GM18873 (cell line): Measurements from ENCODE around the gene RAB7A.
"Not testable (repeated sequence)": the region's sequence is repeated elsewhere in the genome, so short reads cannot be mapped to it uniquely, and the experiment has no call there.

Experiments
- ATAC-seq: cut with Tn5 transposase; IDR thresholded peaks from one replicate; pipeline ENCODE4 v1.9.1; 2021; ENCODE audit warnings: mild to moderate bottlenecking, moderate library complexity, moderate number of reproducible peaks; ENCODE audit not compliant: unreplicated experiment, low FRiP score

RAB7A gene

DNA sequence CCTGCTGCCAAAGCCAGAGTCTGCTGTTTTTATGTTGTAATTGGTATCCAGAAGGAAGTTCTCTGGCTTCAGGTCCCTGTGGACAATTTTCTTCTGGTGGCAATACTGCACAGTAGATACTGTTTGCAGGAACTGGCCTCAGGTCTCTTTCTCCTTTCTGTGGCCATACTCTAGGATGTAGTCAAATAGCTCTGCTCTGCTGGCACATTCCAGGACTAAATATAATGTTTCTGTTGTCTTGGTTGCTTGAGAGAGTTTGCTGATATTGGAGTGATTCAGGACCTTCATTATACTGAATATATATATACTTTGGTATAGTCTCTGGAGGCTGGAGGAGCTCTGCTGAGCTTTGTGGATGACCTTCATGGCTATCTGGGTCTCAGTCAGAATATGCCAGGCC is 23.1 kb downstream of the RAB7A start:
- no peak for ATAC-seq

DNA sequence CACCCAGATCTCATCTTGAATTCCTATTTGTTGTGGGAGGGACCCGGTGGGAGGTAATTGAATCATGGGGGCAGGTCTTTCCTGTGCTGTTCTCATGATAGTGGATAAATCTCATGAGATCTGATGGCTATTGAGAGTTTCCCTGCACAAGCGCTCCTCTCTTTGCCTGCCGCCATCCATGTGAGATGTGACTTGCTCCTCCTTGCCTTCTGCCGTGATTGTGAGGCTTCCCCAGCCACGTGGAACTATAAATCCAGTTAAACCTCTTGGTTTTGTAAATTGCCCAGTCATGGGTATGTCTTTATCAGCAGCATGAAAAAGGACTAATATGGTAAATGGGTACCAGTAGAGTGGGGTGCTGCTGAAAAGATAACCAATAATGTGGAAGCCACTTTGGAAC is 23.6 kb downstream of the RAB7A start:
- ATAC-seq = not testable (repeated sequence)

DNA sequence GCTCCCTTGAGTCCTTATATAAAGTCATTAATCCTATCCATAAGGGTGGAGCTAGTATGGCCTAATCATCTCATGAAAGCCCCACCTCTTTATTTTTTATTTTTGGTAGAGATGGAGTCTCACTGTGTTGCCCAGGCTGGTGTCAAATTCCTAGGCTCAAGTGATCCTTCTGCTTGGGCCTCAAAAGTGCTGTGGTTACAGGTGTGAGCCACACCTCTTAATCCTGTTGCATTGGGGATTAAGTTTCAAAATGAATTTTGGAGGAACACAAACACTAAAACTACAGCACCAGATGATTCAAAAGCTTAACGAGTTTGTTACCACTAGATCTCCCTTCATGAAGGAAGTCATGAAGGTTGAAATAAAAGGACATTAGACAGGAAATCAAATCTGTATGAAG is 27.7 kb downstream of the RAB7A start:
- no peak for ATAC-seq

DNA sequence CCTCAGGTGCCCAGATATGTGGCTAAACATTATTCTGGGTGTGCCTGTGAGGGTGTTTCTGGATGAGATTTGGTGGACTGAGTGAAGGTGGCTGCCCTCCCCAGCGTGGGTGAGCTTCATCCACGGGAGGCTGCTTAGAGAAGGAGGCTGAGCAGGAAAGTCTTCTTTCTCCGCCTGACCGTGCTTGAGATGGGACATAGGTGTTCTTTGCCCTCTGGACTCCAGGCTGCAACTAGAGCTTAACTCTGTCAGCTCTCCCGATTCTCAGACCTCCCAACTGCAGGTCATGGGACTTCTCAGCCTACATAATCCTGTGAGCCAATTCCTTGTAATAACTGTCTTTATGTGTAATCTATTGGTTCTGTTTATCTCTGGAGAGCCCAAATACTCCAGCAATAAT is 34.1 kb downstream of the RAB7A start:
- no peak for ATAC-seq

DNA sequence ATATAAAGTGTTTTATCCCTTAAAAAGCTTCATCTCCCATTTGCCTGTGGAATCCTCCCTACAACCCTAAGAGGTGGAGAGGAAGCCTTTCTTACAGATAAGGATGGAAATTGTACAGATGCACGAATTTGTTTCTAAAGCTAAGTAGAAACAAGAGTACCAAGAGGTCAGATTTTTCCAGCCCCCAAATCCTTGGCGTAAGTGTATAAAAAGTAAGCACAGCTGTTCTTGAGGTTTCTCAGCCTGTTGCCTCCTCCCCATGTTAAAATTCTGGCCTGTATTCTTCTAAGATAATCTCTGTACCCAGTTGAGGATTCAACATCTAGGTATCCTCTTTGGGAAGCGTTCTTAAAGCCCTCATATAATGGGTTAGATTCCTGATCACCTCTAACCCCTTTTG is 34.9 kb downstream of the RAB7A start:
- ATAC-seq = no peak

DNA sequence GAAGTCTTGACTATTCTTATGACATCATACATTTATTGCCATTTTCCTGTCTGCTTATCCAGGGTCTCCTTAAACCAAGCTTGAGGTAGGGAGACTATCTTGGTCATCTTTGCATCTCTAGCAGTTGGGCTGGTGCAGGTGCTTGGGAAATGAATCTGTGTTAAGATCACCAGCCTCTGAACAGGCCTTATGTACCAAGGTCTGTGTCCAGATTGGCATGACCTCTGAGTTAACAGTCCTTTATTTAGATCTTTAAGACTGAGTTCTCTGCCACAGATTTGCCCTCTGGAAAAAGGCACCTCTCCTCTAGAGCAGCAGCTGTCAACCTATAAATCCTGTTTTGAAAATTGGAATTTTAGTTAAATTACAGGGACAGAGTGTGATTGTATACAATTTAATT is 35.4 kb downstream of the RAB7A start:
- ATAC-seq = no peak

DNA sequence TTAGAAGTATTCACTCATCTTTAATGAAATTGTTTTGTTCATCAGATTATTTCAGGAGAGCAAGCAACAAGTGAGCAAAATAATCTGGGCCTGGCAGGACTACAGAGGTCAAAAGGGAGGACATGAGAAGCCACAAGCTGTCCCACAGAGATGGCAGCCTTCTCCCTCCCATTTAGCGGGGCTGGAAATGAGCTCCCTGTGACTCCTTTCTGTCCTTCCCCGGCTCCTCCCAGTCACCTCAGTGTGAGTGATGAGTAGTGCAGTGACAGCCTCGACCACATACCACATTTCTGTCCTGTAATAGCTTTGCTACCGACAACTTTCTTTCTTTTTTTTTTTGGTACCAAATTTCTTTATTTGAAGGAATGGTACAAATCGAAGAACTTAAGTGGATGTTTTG is 38.0 kb downstream of the RAB7A start:
- no peak for ATAC-seq

DNA sequence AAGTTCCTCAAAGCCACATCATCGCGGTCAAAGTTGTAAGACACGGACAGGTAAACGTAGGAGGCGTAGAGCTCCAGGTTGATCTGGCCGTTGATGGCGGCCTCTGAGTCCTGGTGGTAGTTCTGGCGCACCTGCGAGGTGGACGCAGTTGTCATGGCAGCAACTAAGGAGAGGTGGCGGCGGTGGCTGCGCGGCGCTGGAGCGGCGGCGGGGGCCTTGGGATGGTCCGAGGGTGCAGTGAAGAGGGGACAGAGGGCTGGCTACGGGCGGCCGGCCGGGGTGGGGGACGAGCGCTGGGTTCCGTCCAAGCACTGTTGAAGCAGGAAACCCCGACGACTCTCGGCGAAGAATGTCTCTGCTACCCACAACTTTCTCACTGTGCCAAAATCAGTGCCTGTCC is 38.9 kb downstream of the RAB7A start:
- no peak for ATAC-seq

DNA sequence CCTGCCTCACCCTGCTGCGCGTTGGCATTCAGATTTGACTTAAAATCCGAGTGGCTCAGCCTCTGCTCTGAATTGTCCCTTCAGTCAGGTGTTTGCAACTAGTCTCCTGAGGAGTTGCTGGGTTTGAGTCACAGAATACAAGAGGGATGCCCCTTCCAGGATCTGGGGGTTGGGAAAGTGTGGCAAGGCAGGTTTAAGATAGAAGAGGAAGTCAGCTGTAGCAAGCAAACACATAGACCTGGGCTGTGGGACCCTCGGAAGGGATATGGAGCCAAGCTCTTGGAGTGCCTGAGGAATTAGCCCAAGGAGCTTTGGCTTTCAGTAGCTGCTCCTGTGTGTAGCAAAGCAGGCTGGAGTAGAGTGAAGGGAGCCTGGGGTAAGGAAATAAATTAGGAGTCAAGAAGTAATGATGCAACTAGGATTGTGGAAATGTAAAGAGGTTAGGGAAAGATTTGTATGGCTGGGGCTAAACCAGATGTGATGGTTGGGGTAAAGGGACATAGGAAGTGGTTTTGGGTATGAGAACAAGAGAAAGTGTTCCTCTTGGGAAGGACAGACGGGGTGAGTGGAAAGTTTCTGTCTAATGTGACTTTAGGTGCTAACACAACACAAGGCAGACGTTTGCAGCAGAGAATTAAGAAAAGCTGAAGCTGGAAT is 41.2 kb downstream of the RAB7A start:
- no peak for ATAC-seq

DNA sequence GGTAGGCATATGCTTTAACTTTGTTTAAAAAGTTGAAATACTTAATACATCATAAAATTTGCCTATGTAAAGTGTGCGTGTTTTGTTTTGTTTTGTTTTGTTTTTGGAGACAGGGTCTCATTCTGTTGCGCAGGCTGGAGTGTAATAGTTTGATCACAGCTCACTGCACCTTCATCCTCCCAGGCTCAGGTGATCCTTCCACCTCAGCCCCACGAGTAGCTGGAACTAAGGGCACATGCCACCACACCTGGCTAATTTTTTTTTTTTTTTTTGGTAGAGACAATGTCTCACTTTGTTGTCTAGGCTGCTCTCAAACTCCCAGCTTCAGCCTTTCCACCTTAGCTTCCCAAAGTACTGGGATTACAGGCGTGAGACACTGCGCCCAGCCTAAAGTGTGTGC is 42.5 kb downstream of the RAB7A start:
- no peak for ATAC-seq

DNA sequence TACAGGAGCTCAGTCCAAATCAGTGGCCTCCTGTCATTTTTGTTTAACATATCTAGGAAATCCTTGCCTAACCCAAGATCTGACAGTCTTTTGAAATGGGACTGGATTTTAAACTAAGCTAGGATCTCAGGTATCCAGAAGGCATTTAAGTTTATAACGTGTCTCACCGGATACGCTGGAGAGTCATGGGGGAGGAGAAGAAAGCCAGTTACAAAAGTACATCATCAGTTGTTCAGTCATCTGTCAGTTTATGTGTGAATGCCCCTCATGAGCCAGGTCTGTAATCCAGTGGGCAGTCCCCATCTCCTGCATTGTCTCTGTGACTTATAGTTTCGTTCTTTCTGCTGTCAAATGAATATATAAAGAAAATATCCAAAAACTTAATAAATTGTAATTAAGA is 44.4 kb downstream of the RAB7A start:
- ATAC-seq = no peak

DNA sequence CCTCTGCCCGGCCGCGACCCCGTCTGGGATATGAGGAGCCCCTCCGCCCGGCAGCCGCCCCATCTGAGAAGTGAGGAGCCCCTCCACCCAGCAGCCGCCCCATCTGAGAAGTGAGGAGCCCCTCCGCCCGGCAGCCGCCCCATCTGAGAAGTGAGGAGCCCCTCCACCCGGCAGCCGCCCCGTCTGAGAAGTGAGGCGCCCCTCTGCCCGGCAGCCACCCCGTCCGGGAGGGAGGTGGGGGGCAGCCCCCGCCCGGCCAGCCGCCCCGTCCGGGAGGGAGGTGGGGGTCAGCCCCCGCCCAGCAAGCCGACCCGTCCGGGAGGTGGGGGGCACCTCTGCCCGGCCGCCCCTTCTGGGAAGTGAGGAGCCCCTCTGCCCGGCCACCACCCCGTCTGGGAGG is 47.2 kb downstream of the RAB7A start:
- ATAC-seq = not testable (repeated sequence)

DNA sequence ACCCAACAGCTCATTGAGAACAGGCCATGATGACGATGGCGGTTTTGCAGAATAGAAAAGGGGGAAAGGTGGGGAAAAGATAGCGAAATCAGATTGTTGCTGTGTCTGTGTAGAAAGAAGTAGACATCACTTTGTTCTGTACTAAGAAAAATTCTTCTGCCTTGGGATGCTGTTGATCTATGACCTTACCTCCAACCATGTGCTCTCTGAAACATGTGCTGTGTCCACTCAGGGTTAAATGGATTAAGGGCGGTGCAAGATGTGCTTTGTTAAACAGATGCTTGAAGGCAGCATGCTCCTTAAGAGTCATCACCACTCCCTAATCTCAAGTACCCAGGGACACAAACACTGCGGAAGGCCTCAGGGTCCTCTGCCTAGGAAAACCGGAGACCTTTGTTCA is 47.6 kb downstream of the RAB7A start:
- not testable (repeated sequence) for ATAC-seq

DNA sequence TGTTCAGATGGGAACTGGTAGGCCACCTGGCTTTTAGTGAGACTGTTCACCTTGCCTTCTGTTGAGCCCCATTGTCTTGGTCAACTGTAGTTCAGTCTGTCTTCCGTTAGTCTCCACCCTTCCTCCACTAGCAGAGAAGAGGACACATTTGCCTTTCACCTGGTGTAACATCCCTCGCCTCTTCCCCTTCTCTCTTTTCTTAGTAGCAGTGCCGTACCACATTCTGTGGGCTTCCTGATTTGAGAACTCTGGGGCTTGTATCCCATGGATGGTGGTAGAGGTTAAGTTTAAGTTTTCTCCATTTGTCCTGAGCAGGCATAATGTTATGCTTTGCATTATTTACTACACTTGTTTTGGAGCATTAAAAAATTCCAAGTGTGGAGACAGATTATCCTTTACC is 49.3 kb downstream of the RAB7A start:
- ATAC-seq = no peak

DNA sequence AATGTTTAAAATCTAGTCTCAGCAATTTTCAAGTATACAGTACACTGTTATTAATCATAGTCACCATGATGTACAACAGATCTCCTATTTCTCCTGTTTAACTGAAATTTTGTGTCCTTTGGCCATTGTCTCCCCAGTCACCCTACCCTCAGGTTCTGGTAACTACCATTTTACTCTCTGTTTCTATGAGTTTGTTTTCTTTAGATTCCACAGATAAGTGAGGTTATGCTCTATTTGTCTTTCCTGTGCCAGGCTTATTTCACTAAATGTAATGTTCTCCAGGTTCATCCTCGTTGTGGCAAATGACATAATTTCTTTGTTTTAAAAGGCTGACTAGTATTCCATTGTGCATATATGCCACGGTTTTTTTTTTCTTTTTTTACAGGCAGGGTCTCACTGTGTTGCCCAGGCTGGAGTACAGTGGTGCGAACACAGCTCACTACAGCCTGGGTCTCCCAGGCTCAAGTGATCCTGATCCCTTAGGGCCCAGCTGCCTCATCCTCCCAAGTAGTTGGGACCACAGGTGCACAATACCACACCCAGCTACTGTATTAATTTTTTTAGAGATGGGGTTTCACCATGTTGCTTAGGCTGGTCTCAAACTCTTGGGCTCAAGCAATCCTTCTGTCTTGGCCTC is 50.0 kb downstream of the RAB7A start:
- no peak for ATAC-seq

DNA sequence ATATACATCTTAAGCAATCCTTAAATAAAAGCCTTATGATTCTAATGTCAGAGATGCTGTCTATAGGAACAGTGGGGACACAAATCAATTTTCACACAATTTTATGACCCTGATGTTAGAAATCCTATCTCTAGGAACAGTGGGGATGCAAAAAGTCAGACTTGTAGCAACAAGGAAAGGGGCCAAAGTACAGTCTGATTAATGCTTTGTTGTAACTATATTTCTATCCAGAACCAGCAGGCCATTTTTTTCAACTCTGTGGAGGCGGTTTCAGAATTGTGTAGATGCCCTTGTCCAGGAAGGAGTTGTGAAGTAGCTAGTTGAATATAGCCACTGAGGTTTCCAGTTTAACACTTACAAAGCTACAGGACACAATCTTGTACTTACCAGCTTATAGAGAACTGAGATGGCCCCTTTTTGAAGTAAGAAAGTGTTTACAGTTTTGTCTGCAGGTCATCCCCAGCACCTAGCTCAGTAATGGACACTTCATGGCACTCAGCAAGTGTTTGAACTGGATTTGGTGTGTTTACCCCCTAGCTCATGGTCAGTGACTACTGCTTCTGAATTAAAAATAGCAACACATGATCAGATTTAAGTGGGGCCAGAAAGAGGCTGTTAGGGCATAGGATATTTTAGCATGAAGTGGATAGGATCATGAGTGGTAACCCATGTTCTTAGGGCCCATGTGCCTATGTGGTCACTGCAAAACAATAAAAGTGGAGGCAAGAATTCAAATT is 54.3 kb downstream of the RAB7A start:
- no peak for ATAC-seq

DNA sequence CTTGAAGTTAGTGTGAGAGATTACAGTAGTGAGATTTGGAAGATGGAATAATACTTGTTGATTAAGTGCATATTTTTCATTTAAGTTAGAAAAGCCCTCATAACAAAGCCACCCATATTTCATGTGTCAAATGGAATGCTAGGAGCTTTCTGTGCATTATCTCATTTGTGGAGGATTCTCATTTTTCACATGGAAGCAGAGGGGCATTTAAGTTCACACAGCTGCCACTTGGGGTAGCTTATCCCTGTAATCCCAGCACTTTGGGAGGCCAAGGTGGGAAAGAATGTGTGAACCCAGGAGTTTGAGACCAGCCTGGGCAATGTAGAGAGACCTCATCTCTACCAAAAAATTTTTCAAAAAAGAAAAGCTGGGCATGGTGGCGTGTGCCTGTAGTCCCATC is 55.2 kb downstream of the RAB7A start:
- no peak for ATAC-seq

DNA sequence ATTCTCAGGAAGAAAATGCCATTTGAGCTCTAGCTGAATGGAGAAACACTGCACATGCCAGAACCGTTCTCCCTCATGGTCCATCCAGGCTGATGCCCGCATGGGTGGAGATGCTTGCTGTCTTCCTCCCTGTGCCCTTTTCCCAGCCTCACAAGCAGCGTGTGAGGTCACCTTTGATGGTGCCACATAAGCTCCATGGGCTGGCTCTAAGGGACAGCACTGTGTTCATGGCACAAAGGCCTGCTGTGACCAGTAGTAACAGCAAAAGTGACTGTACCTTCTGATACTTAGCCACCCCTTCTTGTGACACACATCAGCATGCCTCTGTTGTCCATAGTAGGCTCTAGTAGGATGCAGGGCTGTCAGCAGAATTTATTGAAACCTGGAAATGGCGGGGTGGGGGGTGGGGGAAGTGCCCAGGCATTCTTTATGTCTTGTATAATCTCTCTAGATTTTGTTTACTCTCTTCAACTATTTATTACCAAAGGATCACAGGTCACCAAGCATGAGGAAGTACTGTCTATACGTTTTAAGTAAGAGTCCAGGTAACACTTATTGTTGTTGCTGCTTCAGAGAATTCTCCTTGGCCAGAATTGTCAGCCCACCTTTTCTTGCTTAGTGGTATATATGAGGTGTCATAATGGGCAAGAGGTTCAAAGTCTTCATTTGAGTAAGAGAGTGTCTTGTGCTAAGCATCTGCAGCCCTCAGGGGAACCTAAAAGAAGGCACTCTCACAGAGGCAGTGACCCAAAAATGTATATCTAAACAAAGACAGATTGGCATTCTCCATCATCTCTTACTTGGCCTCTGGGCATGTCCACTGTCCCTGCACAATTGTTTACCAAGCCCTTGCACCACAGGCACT is 56.5 kb downstream of the RAB7A start:
- no peak for ATAC-seq

DNA sequence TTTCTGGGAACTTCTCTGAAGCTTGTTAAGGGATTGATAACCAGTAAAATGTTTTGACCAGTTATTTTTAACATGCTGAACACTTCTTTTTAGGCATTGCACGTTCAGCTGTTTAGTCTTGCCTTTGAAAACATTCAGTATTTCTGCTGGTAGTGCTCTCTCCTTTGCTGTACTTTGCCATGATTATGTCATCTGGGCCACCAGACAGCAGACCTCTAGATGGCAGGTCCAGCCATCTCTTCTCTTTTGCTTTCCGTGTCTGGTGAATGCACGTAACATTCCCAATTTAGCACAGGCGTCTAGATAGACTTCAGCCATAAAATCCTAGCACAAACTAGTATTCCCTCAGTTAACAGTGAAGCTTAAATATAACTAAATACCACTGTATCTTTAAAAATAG is 57.8 kb downstream of the RAB7A start:
- ATAC-seq = no peak

DNA sequence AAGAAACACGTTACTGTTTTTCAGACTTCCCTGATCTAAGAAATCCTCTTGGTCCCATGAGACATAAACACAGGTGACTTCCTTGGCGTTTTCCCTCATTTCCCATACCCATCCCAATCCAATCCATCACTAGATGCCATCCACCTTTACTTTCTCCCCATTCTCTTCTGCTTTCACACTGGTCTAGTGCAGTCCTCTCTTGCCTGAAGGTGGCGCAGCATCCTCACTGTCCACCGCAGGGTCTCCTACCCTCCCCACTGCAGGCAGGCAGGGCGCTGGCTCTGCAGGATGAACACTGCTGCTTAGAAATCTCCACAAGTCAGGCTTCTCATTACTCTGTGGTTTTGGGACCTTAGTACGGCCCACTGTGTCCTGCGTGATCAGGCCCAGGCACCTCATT is 58.2 kb downstream of the RAB7A start:
- no peak for ATAC-seq

DNA sequence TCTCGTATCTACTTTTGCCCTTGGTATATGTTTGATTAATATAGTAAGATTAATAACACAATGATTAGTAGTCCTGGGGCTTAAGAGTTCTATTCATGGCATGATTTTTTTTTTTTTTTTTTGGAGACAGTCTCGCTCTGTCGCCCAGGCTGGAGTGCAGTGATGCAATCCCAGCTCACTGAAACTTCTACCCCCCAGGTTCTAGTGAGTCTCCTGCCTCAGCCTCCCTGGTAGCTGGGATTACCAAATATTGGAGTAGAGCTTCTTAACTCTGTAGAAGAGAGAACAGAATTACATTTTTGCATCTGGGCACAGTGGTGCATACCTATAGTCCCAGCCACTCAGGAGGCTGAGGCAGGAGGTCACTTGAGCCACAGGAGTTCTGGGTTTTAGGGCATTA is 58.9 kb downstream of the RAB7A start:
- ATAC-seq = no peak
